ENCODE data around the gene WHAMM. TPM values are rescaled to one million over a fixed set of nuclear protein-coding genes. Genes with fewer than 3 reads are reported as not detected.
"Not testable (repeated sequence)": the region's sequence is repeated elsewhere in the genome, so short reads cannot be mapped to it uniquely, and the experiment has no call there.

Gene WHAMM
- total RNA-seq, 1 donor from 2014 or later, result 10.0 TPM

GRCh38 chr15:82802497-82802896 lies 6.9 kb upstream of the WHAMM start:
- no peak for DNase-seq (ENCODE audit: low spot score)

- no peak for DNase-seq (ENCODE audit: low spot score)
These were observed 5.4 kb upstream of the WHAMM start for GRCh38 chr15:82803793-82804574.

- no peak for DNase-seq (ENCODE audit: low spot score)
These were observed 4.9 kb upstream of the WHAMM start for GRCh38 chr15:82804575-82804949.

- DNase-seq (ENCODE audit: low spot score), result no peak
These were observed 3.4 kb upstream of the WHAMM start, which contains the start of gene FSD2 for GRCh38 chr15:82805994-82806406. Gene FSD2, minus strand, starts transcription at chr15:82806069. Its CDS starts 18,679 bp downstream, at chr15:82787390.

GRCh38 chr15:82807920-82808633 lies 1.4 kb upstream of the WHAMM start:
- DNase-seq (ENCODE audit: low spot score), result no peak

- no peak for DNase-seq (ENCODE audit: low spot score)
These were observed 790 bp upstream of the WHAMM start for GRCh38 chr15:82808634-82809041.

GRCh38 chr15:82810061-82810889 lies 847 bp downstream of the WHAMM start:
- no peak for DNase-seq (ENCODE audit: low spot score)

- no peak for DNase-seq (ENCODE audit: low spot score)
These were observed 1.5 kb downstream of the WHAMM start for GRCh38 chr15:82810890-82811426.

GRCh38 chr15:82812994-82813393 lies 3.6 kb downstream of the WHAMM start:
- no peak for DNase-seq (ENCODE audit: low spot score)

GRCh38 chr15:82820128-82820527 lies 10.7 kb downstream of the WHAMM start:
- DNase-seq (ENCODE audit: low spot score), result no peak

- not testable (repeated sequence) for DNase-seq (ENCODE audit: low spot score)
These were observed 12.0 kb downstream of the WHAMM start for GRCh38 chr15:82821396-82821795.

GRCh38 chr15:82821851-82822250 lies 12.4 kb downstream of the WHAMM start:
- not testable (repeated sequence) for DNase-seq (ENCODE audit: low spot score)

GRCh38 chr15:82823049-82823448 lies 13.6 kb downstream of the WHAMM start:
- no peak for DNase-seq (ENCODE audit: low spot score)

- DNase-seq (ENCODE audit: low spot score), result no peak
These were observed 18.6 kb downstream of the WHAMM start for GRCh38 chr15:82828075-82828474.

- no peak for DNase-seq (ENCODE audit: low spot score)
These were observed 19.8 kb downstream of the WHAMM start for GRCh38 chr15:82829234-82829633.

GRCh38 chr15:82830427-82831173 lies 21.2 kb downstream of the WHAMM start:
- no peak for DNase-seq (ENCODE audit: low spot score)

GRCh38 chr15:82831894-82832600 lies 22.6 kb downstream of the WHAMM start:
- no peak for DNase-seq (ENCODE audit: low spot score)

- DNase-seq (ENCODE audit: low spot score), result no peak
These were observed 23.4 kb downstream of the WHAMM start for GRCh38 chr15:82832601-82833361.

- DNase-seq (ENCODE audit: low spot score), result no peak
These were observed 23.9 kb downstream of the WHAMM start for GRCh38 chr15:82833362-82833682.

- no peak for DNase-seq (ENCODE audit: low spot score)
These were observed 26.0 kb downstream of the WHAMM start for GRCh38 chr15:82835391-82835917.
